HG03354 (cell line): ENCODE data around the gene MYH11.
"Not testable (repeated sequence)": the region's sequence is repeated elsewhere in the genome, so short reads cannot be mapped to it uniquely, and the experiment has no call there.

Source experiments
- ATAC-seq: cut with Tn5 transposase; IDR thresholded peaks from one replicate; pipeline ENCODE4 v1.9.1; 2021; ENCODE audit warnings: mild to moderate bottlenecking; ENCODE audit not compliant: unreplicated experiment, poor library complexity, severe bottlenecking

MYH11 gene

GRCh38 chr16:15819046-15819445 is 37.8 kb downstream of the MYH11 start:
- no peak for ATAC-seq

GRCh38 chr16:15817446-15817845 is 39.4 kb downstream of the MYH11 start:
- no peak for ATAC-seq

- no peak for ATAC-seq
These were observed 40.6 kb downstream of the MYH11 start for GRCh38 chr16:15816228-15816627.

- not testable (repeated sequence) for ATAC-seq
These were observed 44.5 kb downstream of the MYH11 start for GRCh38 chr16:15812401-15812750.

GRCh38 chr16:15811481-15812400 is 45.1 kb downstream of the MYH11 start:
- ATAC-seq, result no peak

GRCh38 chr16:15810949-15811348 is 45.9 kb downstream of the MYH11 start:
- no peak for ATAC-seq

- ATAC-seq, result no peak
These were observed 46.4 kb downstream of the MYH11 start for GRCh38 chr16:15810411-15810810.

- ATAC-seq, result not testable (repeated sequence)
These were observed 47.5 kb downstream of the MYH11 start for GRCh38 chr16:15809297-15809696.

- ATAC-seq, result no peak
These were observed 48.8 kb downstream of the MYH11 start for GRCh38 chr16:15808071-15808470.

GRCh38 chr16:15807603-15808009 is 49.2 kb downstream of the MYH11 start:
- ATAC-seq, result no peak

GRCh38 chr16:15803618-15804017 is 53.2 kb downstream of the MYH11 start:
- ATAC-seq, result no peak

- no peak for ATAC-seq
These were observed 56.9 kb downstream of the MYH11 start for GRCh38 chr16:15799851-15800495.

- ATAC-seq, result no peak
These were observed 58.2 kb downstream of the MYH11 start for GRCh38 chr16:15798671-15799070.

- ATAC-seq, result no peak
These were observed 59.9 kb downstream of the MYH11 start for GRCh38 chr16:15796885-15797284.

- no peak for ATAC-seq
These were observed 61.2 kb downstream of the MYH11 start for GRCh38 chr16:15795615-15796014.

GRCh38 chr16:15792563-15792971 is 64.3 kb downstream of the MYH11 start:
- ATAC-seq, result no peak

- no peak for ATAC-seq
These were observed 66.4 kb downstream of the MYH11 start for GRCh38 chr16:15790458-15790857.

- ATAC-seq, result not testable (repeated sequence)
These were observed 67.0 kb downstream of the MYH11 start for GRCh38 chr16:15789816-15790215.

- no peak for ATAC-seq
These were observed 68.0 kb downstream of the MYH11 start for GRCh38 chr16:15788846-15789239.

GRCh38 chr16:15786501-15786900 is 70.3 kb downstream of the MYH11 start:
- ATAC-seq, result no peak

GRCh38 chr16:15785386-15786059 is 71.3 kb downstream of the MYH11 start:
- ATAC-seq, result no peak
